ENCODE measurements around the gene ELFN1. TPM values are rescaled to one million over a fixed set of nuclear protein-coding genes. Genes with fewer than 3 reads are reported as not detected.

Gene ELFN1
- total RNA-seq, 4 donors from 2014 or later, result 0.38 to 3.3 (median 0.48) TPM

- no peak overlapping the region for H3K4me3 ChIP-seq
- peaks cover 0 to 11% (median 0%) of the 10 kb centered on the region in 3 donors for H3K9me3 ChIP-seq
- H3K4me1 ChIP-seq, result no peaks in the 10 kb centered on the region
- no peak for DNase-seq
- 93% methylated on average over 2 of the region's 15 CpGs; no CpG with 5 or more reads in 1 of the 2 donors for WGBS, 2 donors
- intact Hi-C loops (cut with DNase I), result no loop called here
- H3K27ac ChIP-seq, result no peak overlapping the region
- peaks cover 0 to 53% (median 0%) of the 10 kb centered on the region in 4 donors for H3K27me3 ChIP-seq
- no peaks in the 10 kb centered on the region for H3K36me3 ChIP-seq
- TF ChIP-seq POLR2A (IDR thresholded peaks at IDR 0.05), result no peak
- no peak for TF ChIP-seq CTCF (IDR thresholded peaks at IDR 0.05)
Observed at GRCh38 chr7:1679326-1679965, 9.4 kb downstream of the ELFN1 start.

GRCh38 chr7:1679966-1680730 lies 10.1 kb downstream of the ELFN1 start:
- no peaks in the 10 kb centered on the region for H3K4me1 ChIP-seq
- no peak overlapping the region for H3K4me3 ChIP-seq
- peaks cover 0 to 46% (median 0%) of the 10 kb centered on the region in 4 donors for H3K27me3 ChIP-seq
- intact Hi-C loops (cut with DNase I), result no loop called here
- TF ChIP-seq POLR2A (IDR thresholded peaks at IDR 0.05), result no peak
- DNase-seq, result no peak
- 77 to 93% methylated on average over 14 to 20 of the region's 22 CpGs for WGBS, 2 donors
- H3K27ac ChIP-seq, result no peak overlapping the region
- H3K36me3 ChIP-seq, result no peaks in the 10 kb centered on the region
- peaks cover 0 to 15% (median 0%) of the 10 kb centered on the region in 3 donors for H3K9me3 ChIP-seq

- Histone ChIP-seq H3K9me3 (peaks cover 0 to 19% (median 0%) of the 10 kb centered on the region in 3 donors), H3K4me1 (no peaks in the 10 kb centered on the region), H3K27me3 (peaks cover 0 to 31% (median 0%) of the 10 kb centered on the region in 4 donors), H3K27ac (no peak overlapping the region), H3K4me3 (no peak overlapping the region), H3K36me3 (no peaks in the 10 kb centered on the region)
- no peak for DNase-seq
- TF ChIP-seq POLR2A (IDR thresholded peaks at IDR 0.05), result no peak
- TF ChIP-seq CTCF (IDR thresholded peaks at IDR 0.05), result no peak
- intact Hi-C loops (cut with DNase I), result no loop called here
- 72 to 91% methylated on average over 9 of the region's 9 CpGs for WGBS, 2 donors
Observed at GRCh38 chr7:1681581-1681980, 11.5 kb downstream of the ELFN1 start.

GRCh38 chr7:1685000-1685624 lies 15.0 kb downstream of the ELFN1 start:
- Histone ChIP-seq H3K4me3 (no peak overlapping the region), H3K27ac (no peak overlapping the region), H3K27me3 (peaks cover 0 to 6% (median 0%) of the 10 kb centered on the region in 4 donors), H3K4me1 (no peaks in the 10 kb centered on the region), H3K9me3 (peaks cover 0 to 19% (median 0%) of the 10 kb centered on the region in 3 donors), H3K36me3 (no peaks in the 10 kb centered on the region)
- TF ChIP-seq CTCF (IDR thresholded peaks at IDR 0.05), result no peak
- TF ChIP-seq POLR2A (IDR thresholded peaks at IDR 0.05), result no peak
- 88 to 96% methylated on average over 1 of the region's 1 CpG for WGBS, 2 donors
- intact Hi-C loops (cut with DNase I), result no loop called here
- no peak for DNase-seq

GRCh38 chr7:1688542-1688941 lies 18.5 kb downstream of the ELFN1 start:
- TF ChIP-seq POLR2A (IDR thresholded peaks at IDR 0.05), result no peak
- no peak for TF ChIP-seq CTCF (IDR thresholded peaks at IDR 0.05)
- intact Hi-C loops (cut with DNase I), result no loop called here

More at GRCh38 chr7:1688542-1688941, 18.5 kb downstream of the ELFN1 start:
- Histone ChIP-seq H3K4me3 (no peak overlapping the region), H3K4me1 (peaks cover 0 to 13% (median 5%) of the 10 kb centered on the region in 3 donors), H3K27ac (no peak overlapping the region), H3K9me3 (peaks cover 0 to 17% (median 0%) of the 10 kb centered on the region in 3 donors), H3K27me3 (peaks cover 0 to 34% (median 0%) of the 10 kb centered on the region in 4 donors), H3K36me3 (no peaks in the 10 kb centered on the region)
- no peak for DNase-seq

Measured in esophagus squamous epithelium (tissue), 5 donors.